ENCODE data around the gene NAPA.

DNA sequence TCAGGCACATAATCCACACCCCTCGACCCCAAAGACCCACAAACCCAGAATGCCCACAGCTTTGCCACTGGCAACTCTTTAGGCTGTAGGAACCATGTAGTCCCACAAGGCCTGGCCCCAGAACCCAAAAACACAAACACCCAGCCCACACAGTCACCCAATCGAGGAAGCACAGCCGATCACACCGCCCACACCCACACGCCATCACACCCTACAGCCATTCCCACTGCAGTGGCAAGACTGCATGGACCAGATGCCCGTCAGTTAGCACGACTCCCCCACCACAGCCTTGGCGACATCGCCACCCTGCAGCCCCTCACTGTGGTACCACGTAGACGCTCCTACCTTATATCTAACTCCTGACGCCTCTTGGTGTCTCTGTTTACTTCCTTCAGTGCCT is 71.5 kb downstream of the NAPA start:
- TF ChIP-seq GABPA (IDR thresholded peaks at IDR 0.05; ENCODE audit: low read depth), result no peak
- TF ChIP-seq, protein P1, sequence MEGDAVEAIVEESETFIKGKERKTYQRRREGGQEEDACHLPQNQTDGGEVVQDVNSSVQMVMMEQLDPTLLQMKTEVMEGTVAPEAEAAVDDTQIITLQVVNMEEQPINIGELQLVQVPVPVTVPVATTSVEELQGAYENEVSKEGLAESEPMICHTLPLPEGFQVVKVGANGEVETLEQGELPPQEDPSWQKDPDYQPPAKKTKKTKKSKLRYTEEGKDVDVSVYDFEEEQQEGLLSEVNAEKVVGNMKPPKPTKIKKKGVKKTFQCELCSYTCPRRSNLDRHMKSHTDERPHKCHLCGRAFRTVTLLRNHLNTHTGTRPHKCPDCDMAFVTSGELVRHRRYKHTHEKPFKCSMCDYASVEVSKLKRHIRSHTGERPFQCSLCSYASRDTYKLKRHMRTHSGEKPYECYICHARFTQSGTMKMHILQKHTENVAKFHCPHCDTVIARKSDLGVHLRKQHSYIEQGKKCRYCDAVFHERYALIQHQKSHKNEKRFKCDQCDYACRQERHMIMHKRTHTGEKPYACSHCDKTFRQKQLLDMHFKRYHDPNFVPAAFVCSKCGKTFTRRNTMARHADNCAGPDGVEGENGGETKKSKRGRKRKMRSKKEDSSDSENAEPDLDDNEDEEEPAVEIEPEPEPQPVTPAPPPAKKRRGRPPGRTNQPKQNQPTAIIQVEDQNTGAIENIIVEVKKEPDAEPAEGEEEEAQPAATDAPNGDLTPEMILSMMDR (IDR thresholded peaks at IDR 0.05; ENCODE audit: insufficient read depth, low read length), result no peak
